HG03439 (cell line): ENCODE measurements around the gene NPL.

ENCODE experiments used
- ATAC-seq: cut with Tn5 transposase; IDR thresholded peaks from one replicate; pipeline ENCODE4 v1.9.1; 2021; ENCODE audit warnings: mild to moderate bottlenecking, moderate library complexity; ENCODE audit not compliant: unreplicated experiment

The NPL gene

GRCh38 chr1:182811975-182812722 is 22.6 kb downstream of the NPL start:
- ATAC-seq, result no peak

GRCh38 chr1:182816863-182817262 is 27.3 kb downstream of the NPL start:
- no peak for ATAC-seq

GRCh38 chr1:182817802-182818201 is 28.2 kb downstream of the NPL start:
- no peak for ATAC-seq

GRCh38 chr1:182823220-182823619 is 33.6 kb downstream of the NPL start:
- no peak for ATAC-seq

GRCh38 chr1:182826892-182827291 is 37.3 kb downstream of the NPL start:
- ATAC-seq, result no peak

- ATAC-seq, result no peak
Measured at GRCh38 chr1:182829285-182829932, 39.8 kb downstream of the NPL start.

- ATAC-seq, result no peak
Measured at GRCh38 chr1:182833271-182833670, 43.7 kb downstream of the NPL start.

- no peak for ATAC-seq
Measured at GRCh38 chr1:182834326-182834725, 44.8 kb downstream of the NPL start.

- ATAC-seq, result no peak
Measured at GRCh38 chr1:182835806-182836205, 46.2 kb downstream of the NPL start.

GRCh38 chr1:182839209-182840066 is 49.9 kb downstream of the NPL start, which contains the start of gene DHX9:
TSS of gene DHX9 (plus strand) at chr1:182839347. CDS start at chr1:182842567, 3,220 bp downstream.
- ATAC-seq, result peak; percentile 73

- ATAC-seq, result no peak
Measured at GRCh38 chr1:182841368-182841988, 51.9 kb downstream of the NPL start.

GRCh38 chr1:182842265-182842664 is 52.7 kb downstream of the NPL start:
- ATAC-seq, result no peak

- no peak for ATAC-seq
Measured at GRCh38 chr1:182845379-182845778, 55.8 kb downstream of the NPL start.

GRCh38 chr1:182845894-182846293 is 56.3 kb downstream of the NPL start:
- ATAC-seq, result no peak

- no peak for ATAC-seq
Measured at GRCh38 chr1:182847105-182847504, 57.5 kb downstream of the NPL start.

- no peak for ATAC-seq
Measured at GRCh38 chr1:182848736-182849135, 59.2 kb downstream of the NPL start.

GRCh38 chr1:182850319-182850718 is 60.7 kb downstream of the NPL start:
- ATAC-seq, result no peak

- no peak for ATAC-seq
Measured at GRCh38 chr1:182851825-182852224, 62.3 kb downstream of the NPL start.

- ATAC-seq, result no peak
Measured at GRCh38 chr1:182855911-182856310, 66.3 kb downstream of the NPL start.

- ATAC-seq, result no peak
Measured at GRCh38 chr1:182857212-182857611, 67.6 kb downstream of the NPL start.

GRCh38 chr1:182860658-182861057 is 71.1 kb downstream of the NPL start:
- ATAC-seq, result no peak
